Kidney epithelial cell (primary cell): ENCODE data around the gene MPC1L. TPM values are rescaled to one million over a fixed set of nuclear protein-coding genes. Genes with fewer than 3 reads are reported as not detected.
A peak's percentile ranks its signal among the peaks of the same experiment; 100 is the strongest.
"Not testable (repeated sequence)": the region's sequence is repeated elsewhere in the genome, so short reads cannot be mapped to it uniquely, and the experiment has no call there.

Experiments used
- DNase-seq: peaks from one replicate; pipeline ENCODE4 v3.0.0-alpha.2; 2010; ENCODE audit warnings: low read depth
- H3K27me3 ChIP-seq: 2 replicates; pipeline ENCODE4 v1.6.0; 2011; ENCODE audit warnings: low read length; ENCODE audit not compliant: control insufficient read depth, insufficient read depth
- H3K36me3 ChIP-seq: 2 replicates; pipeline ENCODE4 v1.5.1; 2011; ENCODE audit warnings: low read length; ENCODE audit not compliant: control insufficient read depth, insufficient read depth
- H3K4me3 ChIP-seq: 2 replicates; pipeline ENCODE4 v1.5.1; 2011; ENCODE audit warnings: low read depth, mild to moderate bottlenecking, control low read depth, low read length
- CTCF ChIP-seq: IDR thresholded peaks from 2 replicates; pipeline ENCODE4 v1.5.1; 2011; ENCODE audit warnings: mild to moderate bottlenecking, moderate library complexity, low read length, control low read depth, inconsistent platforms; ENCODE audit not compliant: insufficient read depth, poor library complexity, severe bottlenecking
- total RNA-seq: library from RNA; depleted of rRNA; stranded (reverse); fragments of >200 nt; gene quantifications from 2 replicates; pipeline ENCODE4 v1.2.3, GENCODE V29; 2015

MPC1L gene
- total RNA-seq = not detected in 2 replicates

GRCh38 chrX:40623139-40623536 lies at the start of gene MPC1L:
Gene MPC1L, plus strand, starts transcription at chrX:40623428. Its CDS starts 138 bp downstream, at chrX:40623566.
- no peaks in the 10 kb centered on the region for H3K36me3 ChIP-seq
- no peak within 1 kb of the TSS for H3K4me3 ChIP-seq
- H3K27me3 ChIP-seq = no peaks in the 10 kb centered on the region
- TF ChIP-seq CTCF = no peak
- no peak for DNase-seq

- Histone ChIP-seq H3K36me3 (no peaks in the 10 kb centered on the region), H3K4me3 (no peak overlapping the region), H3K27me3 (no peaks in the 10 kb centered on the region)
- DNase-seq = no peak
- TF ChIP-seq CTCF = peak; percentile 68
These were observed 49.5 kb upstream of the MPC1L start for GRCh38 chrX:40573763-40574162.

GRCh38 chrX:40575411-40575810 lies 47.8 kb upstream of the MPC1L start:
- DNase-seq = not testable (repeated sequence)

DNA sequence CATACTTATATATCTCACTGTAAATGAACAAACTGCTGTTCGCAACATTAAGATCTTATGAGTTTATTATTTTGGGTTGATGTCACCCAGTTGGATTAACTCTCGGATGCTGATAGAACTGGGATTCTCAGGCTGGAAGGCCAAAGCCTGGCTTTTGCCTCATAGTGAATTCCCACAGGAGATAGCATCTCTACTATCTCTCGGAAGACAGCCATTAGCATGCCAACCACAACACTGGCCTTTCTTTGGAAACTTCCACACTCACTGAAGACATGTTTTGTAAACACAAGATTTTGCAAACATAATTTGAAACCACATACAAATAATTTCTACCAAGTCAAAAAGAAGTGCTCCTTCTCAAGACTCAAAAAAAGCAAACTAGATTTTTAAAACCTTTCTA lies 46.9 kb upstream of the MPC1L start:
- H3K4me3 ChIP-seq = no peak overlapping the region
- no peaks in the 10 kb centered on the region for H3K36me3 ChIP-seq
- H3K27me3 ChIP-seq = no peaks in the 10 kb centered on the region
- no peak for TF ChIP-seq CTCF
- no peak for DNase-seq

More at GRCh38 chrX:40575411-40575810, 47.8 kb upstream of the MPC1L start:
- not testable (repeated sequence) for H3K27me3 ChIP-seq, H3K36me3 ChIP-seq, H3K4me3 ChIP-seq

- TF ChIP-seq CTCF = no peak
- Histone ChIP-seq H3K36me3 (no peaks in the 10 kb centered on the region), H3K27me3 (no peaks in the 10 kb centered on the region), H3K4me3 (no peak overlapping the region)
- no peak for DNase-seq
These were observed 45.1 kb upstream of the MPC1L start for GRCh38 chrX:40578039-40578695.

DNA sequence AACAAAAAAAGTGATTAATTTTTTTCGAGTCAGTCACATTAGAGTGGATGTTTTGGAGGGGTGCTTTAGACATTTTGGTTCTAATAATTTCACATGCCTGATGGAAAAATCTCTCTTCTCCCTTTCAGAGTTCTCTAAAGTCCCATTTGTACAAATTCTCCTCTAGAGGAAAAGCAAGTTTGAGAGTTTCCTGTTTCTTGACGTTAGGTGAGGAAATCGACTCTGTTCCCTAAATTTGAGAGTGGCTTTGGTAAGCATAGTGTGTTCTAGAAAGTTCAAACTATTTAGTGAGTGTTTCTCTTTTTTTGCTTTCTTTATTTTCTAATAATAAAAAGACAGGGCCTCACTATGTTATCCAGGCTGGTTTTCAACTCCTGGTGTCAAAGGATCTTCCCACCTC lies 44.1 kb upstream of the MPC1L start:
- Histone ChIP-seq H3K27me3 (no peaks in the 10 kb centered on the region), H3K4me3 (no peak overlapping the region), H3K36me3 (no peaks in the 10 kb centered on the region)
- DNase-seq = no peak
- no peak for TF ChIP-seq CTCF
